Endodermal cell (in vitro differentiated cells): ENCODE data around the gene HOXB2. TPM values are rescaled to one million over a fixed set of nuclear protein-coding genes. Genes with fewer than 3 reads are reported as not detected.

ENCODE experiments used
- DNase-seq: peaks from one replicate; pipeline ENCODE4 v3.0.0-alpha.2; 2017
- H3K27ac ChIP-seq: 2 replicates; pipeline ENCODE4 v1.5.1; 2013; ENCODE audit warnings: mild to moderate bottlenecking, low read depth, low read length, moderate library complexity
- H3K27me3 ChIP-seq: 2 replicates; pipeline ENCODE4 v1.6.1; 2013; ENCODE audit warnings: mild to moderate bottlenecking, low read length, moderate library complexity; ENCODE audit not compliant: insufficient read depth, control insufficient read depth, poor library complexity, severe bottlenecking
- H3K36me3 ChIP-seq: 2 replicates; pipeline ENCODE4 v1.7.0; 2013; ENCODE audit warnings: mild to moderate bottlenecking, low read length, moderate library complexity; ENCODE audit not compliant: control insufficient read depth, insufficient read depth
- H3K4me1 ChIP-seq: one replicate; pipeline ENCODE4 v1.7.0; 2013; ENCODE audit warnings: low read length; ENCODE audit not compliant: control insufficient read depth, insufficient read depth
- H3K4me3 ChIP-seq: 2 replicates; pipeline ENCODE4 v1.5.1; 2013; ENCODE audit warnings: mild to moderate bottlenecking, low read length, moderate library complexity
- H3K9ac ChIP-seq: 2 replicates; pipeline ENCODE4 v1.6.1; 2013; ENCODE audit warnings: mild to moderate bottlenecking, low read length, moderate library complexity; ENCODE audit not compliant: poor library complexity, severe bottlenecking; ENCODE audit errors: extremely low read depth
- H3K9me3 ChIP-seq: 2 replicates; pipeline ENCODE4 v1.6.1; 2013; ENCODE audit warnings: mild to moderate bottlenecking, low read length, moderate library complexity; ENCODE audit not compliant: control insufficient read depth
- H3K27ac Mint-ChIP-seq: 2 replicates; pipeline ENCODE4 v1.8.0; 2020; ENCODE audit warnings: mixed read lengths
- H3K27me3 Mint-ChIP-seq: 2 replicates; pipeline ENCODE4 v1.8.0; 2021; ENCODE audit warnings: mild to moderate bottlenecking, mixed read lengths; ENCODE audit not compliant: insufficient read depth
- H3K36me3 Mint-ChIP-seq: 2 replicates; pipeline ENCODE4 v1.8.0; 2020; ENCODE audit warnings: low read depth, mixed read lengths
- H3K4me1 Mint-ChIP-seq: 2 replicates; pipeline ENCODE4 v1.8.0; 2020; ENCODE audit warnings: mixed read lengths
- H3K4me3 Mint-ChIP-seq: 2 replicates; pipeline ENCODE4 v1.8.0; 2020; ENCODE audit warnings: mild to moderate bottlenecking, moderate library complexity, mixed read lengths
- H3K9me3 Mint-ChIP-seq: 2 replicates; pipeline ENCODE4 v1.8.0; 2020; ENCODE audit warnings: mild to moderate bottlenecking, mixed read lengths
- WGBS, 2 experiments: methylation state at CpG; one replicate each; pipeline versions ENCODE4 v1.1.5 to v1.1.7; 2013; ENCODE audit warnings: missing lambda C conversion rate in 2 of 2, mixed read lengths in 1 of 2; ENCODE audit not compliant: insufficient coverage in 1 of 2, insufficient read length in 1 of 2; 5-methylcytosine and 5-hydroxymethylcytosine counted together
- total RNA-seq, 2 donors: library from RNA; stranded (reverse); fragmentation: NEBNext Ultra II Directional in 1 of 2; extraction: Animal tissue kit (Norgen Biotek cat#: 25700) in 1 of 2; gene quantifications; 2 replicates in 1 of 2; 3 replicates in 1 of 2; pipeline ENCODE4 v1.2.1, GENCODE V29; 2021
- TF ChIP-seq, protein P1 (sequence below): fragments of 200-600 bp; sonication (generic); conservative IDR thresholded peaks from 2 replicates; pipeline ENCODE4 v1.5.0; 2021; ENCODE audit warnings: antibody characterized with exemption, mild to moderate bottlenecking

Gene HOXB2
- total RNA-seq, 2 donors from 2014 or later, result 0.22 TPM; not detected in 1

DNA sequence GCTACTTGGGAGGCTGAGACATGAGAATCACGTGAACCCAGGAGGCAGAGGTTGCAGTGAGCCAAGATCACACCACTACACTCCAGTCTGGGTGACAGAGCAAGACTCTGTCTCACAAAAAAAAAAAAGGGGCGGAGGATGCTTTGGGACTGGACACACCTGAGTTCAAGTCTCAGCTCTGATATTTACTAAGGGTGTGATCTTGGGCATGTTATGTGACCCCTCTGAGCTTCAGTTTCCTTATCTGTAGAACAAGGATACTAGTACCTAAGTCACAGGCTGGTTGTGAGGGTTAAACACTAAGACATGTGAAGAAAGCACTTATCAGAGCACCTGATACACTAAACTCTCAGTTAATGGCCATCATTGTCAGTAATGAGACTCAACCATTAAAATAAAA is 40.0 kb downstream of the HOXB2 start:
- Mint-ChIP-seq H3K27me3 (peaks cover 92% of the 10 kb centered on the region), H3K36me3 (no peaks in the 10 kb centered on the region)

DNA sequence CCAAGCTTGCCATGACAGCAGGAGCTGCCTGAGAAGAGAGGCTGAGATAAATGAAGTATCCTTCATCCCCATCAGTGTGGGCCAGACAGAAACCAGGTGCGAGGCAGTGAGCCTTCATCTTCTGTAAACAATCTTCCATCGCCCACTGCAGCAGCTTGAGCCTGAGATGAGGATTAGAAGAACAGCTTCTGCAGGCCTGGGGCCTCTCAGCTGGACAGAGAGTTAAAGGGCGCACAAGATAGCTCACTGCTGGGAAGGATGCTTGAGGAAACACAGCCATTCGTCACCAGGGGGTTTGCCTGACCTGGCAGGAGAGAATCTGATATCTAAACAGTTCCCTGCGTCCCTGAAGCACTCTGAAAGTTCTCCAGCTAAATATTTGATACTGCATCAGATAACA is 41.2 kb downstream of the HOXB2 start:
- Histone ChIP-seq H3K36me3 (no peaks in the 10 kb centered on the region), H3K9ac (no peak overlapping the region), H3K27ac (no peak overlapping the region), H3K4me3 (no peak overlapping the region), H3K9me3 (no peaks in the 10 kb centered on the region), H3K27me3 (peaks cover 50% of the 10 kb centered on the region), H3K4me1 (peaks cover 28% of the 10 kb centered on the region)
- no peak overlapping the region for H3K4me3 Mint-ChIP-seq
- DNase-seq, result peak; percentile 79
- no peak overlapping the region for H3K27ac Mint-ChIP-seq
- H3K9me3 Mint-ChIP-seq, result no peaks in the 10 kb centered on the region
- H3K27me3 Mint-ChIP-seq, result peaks cover 94% of the 10 kb centered on the region
- WGBS, 2 experiments, result 34 to 57% methylated on average over 5 of the region's 5 CpGs
- TF ChIP-seq, protein P1, sequence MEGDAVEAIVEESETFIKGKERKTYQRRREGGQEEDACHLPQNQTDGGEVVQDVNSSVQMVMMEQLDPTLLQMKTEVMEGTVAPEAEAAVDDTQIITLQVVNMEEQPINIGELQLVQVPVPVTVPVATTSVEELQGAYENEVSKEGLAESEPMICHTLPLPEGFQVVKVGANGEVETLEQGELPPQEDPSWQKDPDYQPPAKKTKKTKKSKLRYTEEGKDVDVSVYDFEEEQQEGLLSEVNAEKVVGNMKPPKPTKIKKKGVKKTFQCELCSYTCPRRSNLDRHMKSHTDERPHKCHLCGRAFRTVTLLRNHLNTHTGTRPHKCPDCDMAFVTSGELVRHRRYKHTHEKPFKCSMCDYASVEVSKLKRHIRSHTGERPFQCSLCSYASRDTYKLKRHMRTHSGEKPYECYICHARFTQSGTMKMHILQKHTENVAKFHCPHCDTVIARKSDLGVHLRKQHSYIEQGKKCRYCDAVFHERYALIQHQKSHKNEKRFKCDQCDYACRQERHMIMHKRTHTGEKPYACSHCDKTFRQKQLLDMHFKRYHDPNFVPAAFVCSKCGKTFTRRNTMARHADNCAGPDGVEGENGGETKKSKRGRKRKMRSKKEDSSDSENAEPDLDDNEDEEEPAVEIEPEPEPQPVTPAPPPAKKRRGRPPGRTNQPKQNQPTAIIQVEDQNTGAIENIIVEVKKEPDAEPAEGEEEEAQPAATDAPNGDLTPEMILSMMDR, result no peak
- H3K36me3 Mint-ChIP-seq, result no peaks in the 10 kb centered on the region
- peaks cover 30% of the 10 kb centered on the region for H3K4me1 Mint-ChIP-seq

More for the DNA sequence above, 40.0 kb downstream of the HOXB2 start:
- TF ChIP-seq, protein P1, result no peak
- no peak overlapping the region for H3K9ac ChIP-seq
- peaks cover 28% of the 10 kb centered on the region for H3K4me1 ChIP-seq
- DNase-seq, result no peak
- Mint-ChIP-seq H3K9me3 (no peaks in the 10 kb centered on the region), H3K4me1 (peaks cover 29% of the 10 kb centered on the region), H3K27ac (no peak overlapping the region), H3K4me3 (no peak overlapping the region)
- 91 to 100% methylated on average over 1 to 2 of the region's 2 CpGs for WGBS, 2 experiments
- peaks cover 41% of the 10 kb centered on the region for H3K27me3 ChIP-seq
- H3K4me3 ChIP-seq, result no peak overlapping the region
- no peaks in the 10 kb centered on the region for H3K9me3 ChIP-seq
- no peaks in the 10 kb centered on the region for H3K36me3 ChIP-seq
- H3K27ac ChIP-seq, result no peak overlapping the region

DNA sequence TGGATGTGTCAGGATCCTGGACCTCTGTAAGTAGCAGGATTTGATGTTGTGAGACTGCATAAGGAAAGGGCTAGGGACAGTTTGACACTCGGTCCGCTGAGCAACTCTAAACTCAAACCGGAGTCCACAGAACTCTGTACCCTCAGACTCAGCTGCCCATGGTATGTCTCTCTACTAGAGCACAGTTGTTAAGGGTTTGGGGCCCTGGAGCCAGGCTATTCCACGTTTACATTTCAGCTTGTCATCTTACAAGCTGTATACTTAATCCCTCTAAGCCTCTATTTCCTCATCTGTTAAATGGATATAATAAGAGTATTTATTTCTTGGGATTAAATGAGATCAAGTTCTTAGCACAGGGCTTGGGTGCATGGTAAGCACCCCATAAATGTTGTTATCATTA is 42.0 kb downstream of the HOXB2 start:
- Histone ChIP-seq H3K9me3 (no peaks in the 10 kb centered on the region), H3K9ac (no peak overlapping the region), H3K4me1 (peaks cover 30% of the 10 kb centered on the region), H3K36me3 (no peaks in the 10 kb centered on the region), H3K4me3 (no peak overlapping the region), H3K27ac (no peak overlapping the region), H3K27me3 (peaks cover 53% of the 10 kb centered on the region)
- Mint-ChIP-seq H3K27ac (no peak overlapping the region), H3K27me3 (peaks cover 94% of the 10 kb centered on the region), H3K9me3 (no peaks in the 10 kb centered on the region), H3K36me3 (no peaks in the 10 kb centered on the region), H3K4me3 (no peak overlapping the region), H3K4me1 (peaks cover 37% of the 10 kb centered on the region)
- TF ChIP-seq, protein P1, result no peak
- DNase-seq, result no peak
- WGBS, 2 experiments, result 86 to 88% methylated on average over 3 to 4 of the region's 4 CpGs
